Erythroblast (primary cell): ENCODE measurements around the gene PAX8.

Experiments
- DNase-seq, 2 experiments: peaks; one replicate each; lab custom pipeline; 2025; lab: John Stamatoyannopoulos, UW
- GATA1 ChIP-seq: IDR thresholded peaks from 2 replicates; pipeline ENCODE4 v1.6.1; 2011; ENCODE audit warnings: low read depth, mild to moderate bottlenecking, control low read depth, low read length, moderate library complexity
- POLR2A ChIP-seq: IDR thresholded peaks from 2 replicates; pipeline ENCODE4 v1.6.1; 2011; ENCODE audit warnings: mild to moderate bottlenecking, low read length

The PAX8 gene

DNA sequence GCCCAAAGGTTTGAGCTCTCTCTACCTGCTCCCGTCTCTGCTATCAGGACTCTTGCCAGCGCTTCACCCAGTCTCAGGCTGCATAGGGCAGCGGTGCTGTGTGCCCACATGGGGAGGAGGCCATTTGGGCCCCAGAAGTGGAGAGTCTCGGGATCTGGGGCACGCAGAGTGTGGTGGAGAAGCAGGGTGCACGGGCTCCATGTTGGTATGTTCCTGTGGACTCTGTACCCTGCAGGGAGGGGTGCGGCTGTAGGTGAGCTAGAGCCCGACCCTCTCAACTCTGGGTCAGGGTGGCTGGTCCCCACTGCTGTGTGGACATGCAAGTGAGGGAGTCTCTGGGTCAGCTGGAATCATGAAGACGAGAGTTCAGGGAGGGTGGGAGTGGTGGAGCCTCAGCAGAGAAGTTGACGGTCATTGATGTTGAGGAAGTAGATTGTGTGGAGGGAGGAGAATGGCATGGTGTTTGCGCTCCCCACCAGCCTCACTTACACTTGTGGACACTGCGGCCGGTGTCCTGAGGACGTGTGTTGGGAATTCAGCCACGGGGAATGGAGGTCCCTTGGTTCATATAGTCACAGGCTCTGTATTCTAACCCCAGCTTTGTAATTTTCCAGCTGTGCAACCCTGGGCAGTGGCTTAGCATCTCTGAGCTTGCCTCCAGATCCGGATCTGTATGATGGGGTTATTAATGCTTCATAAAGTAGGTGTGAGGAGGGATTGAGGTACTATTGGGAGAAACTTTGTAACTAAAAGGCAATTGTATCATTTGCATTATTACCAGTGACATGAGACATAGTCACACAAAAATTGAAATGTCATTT, 105.8 kb downstream of the PAX8 start:
- DNase-seq, result no peak
- no peak for TF ChIP-seq GATA1
- TF ChIP-seq POLR2A, result no peak

DNA sequence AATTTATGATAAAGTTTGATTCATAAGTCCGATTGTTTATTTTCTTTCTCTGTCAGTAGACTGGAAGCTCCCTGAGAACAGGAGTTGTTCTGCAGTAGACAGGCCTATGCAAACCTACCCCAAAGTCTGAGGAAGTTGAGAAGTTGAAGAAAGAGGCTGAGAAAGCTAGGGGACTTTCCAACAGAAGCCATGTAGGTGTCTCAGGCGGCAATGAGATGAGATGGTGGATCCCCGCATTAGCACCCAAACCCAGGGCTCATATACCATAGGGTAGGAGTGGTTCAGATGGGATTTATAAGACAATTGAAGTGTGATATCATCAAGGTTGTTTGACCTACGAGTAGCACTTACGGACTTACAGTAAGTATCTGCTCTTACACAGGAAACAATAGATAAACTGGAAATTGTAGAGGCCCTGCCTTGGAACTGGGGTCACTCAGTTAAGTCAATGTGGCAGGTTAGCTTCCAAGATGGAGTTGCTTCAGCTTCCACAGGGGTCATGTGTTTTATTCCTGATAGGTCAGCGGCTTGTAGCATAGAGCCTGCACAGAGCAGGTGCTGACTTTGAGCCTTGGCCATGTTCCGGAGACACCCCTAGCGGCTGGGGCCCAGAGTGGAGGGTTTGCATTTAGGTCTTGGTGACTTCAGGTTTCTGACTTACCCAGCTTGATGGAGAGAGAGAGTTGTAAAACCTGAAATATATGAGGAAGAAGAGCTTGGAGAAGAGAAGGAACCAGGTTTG, 107.2 kb downstream of the PAX8 start:
- TF ChIP-seq GATA1 (no peak), POLR2A (no peak)
- peak in 1 of 2 experiments; percentile 5 for DNase-seq

DNA sequence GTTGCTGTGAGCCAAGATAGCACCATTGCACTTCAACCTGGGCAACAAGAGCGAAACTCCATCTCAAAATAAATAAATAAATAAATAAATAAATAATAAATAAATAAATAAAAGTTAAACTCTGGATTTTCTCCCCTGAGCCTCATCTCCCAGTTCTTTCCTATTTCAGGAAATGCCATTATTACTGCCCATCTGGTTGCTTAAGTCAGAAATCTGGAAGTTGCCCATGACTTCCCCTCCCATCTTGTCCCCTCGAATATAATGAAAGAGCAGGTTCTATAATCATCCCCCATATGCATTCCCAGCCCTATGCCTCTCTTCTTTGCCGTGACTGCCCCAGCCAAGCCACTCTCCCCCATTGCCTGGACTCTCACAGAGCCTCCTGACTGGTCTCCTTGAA, 109.1 kb downstream of the PAX8 start:
- DNase-seq, result no peak
- no peak for TF ChIP-seq GATA1
- TF ChIP-seq POLR2A, result no peak

DNA sequence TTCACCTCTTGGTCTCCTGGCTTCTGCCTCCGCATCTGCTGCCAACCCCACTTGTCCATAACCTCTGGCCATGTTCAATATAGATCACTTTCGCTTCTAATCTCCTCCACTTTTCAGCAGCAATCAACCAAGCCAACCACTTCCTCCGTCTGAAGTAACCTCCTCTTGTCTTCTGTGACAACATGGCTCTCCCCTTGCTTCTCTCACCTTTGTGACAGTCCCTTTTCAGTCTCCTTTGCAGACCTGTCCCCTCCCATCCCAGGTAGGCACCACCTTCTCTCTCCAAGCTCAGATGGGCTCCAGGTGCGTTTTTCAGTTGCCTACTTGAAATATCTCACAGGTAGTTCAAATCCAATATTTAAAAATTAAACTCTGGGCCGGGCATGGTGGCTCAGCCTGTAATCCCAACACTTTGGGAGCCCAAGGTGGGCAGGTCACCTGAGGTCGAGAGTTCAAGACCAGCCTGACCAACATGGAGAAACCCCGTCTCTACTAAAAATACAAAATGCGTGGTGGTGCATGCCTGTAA, 109.7 kb downstream of the PAX8 start:
- TF ChIP-seq GATA1 (no peak), POLR2A (no peak)
- DNase-seq, result no peak

DNA sequence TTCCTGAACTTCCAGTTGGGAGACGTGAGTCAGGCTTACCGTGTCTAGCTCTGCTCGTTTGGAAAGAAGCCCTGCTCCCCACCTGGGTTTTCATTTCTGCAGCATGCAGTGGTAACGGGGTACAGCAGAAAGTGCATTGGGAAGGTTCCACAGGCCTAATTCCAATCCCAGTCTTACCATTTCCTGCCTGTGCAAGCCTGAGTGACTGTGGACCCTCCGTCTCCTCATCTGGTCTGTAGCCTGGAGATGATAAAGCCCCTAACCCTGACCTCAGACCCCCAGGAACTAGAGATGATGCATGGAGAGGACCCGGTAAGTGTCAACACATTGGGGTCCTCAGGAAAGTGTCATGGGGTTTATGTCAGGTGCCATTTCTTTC, 110.8 kb downstream of the PAX8 start:
- no peak for TF ChIP-seq POLR2A
- no peak for TF ChIP-seq GATA1
- DNase-seq, result no peak

DNA sequence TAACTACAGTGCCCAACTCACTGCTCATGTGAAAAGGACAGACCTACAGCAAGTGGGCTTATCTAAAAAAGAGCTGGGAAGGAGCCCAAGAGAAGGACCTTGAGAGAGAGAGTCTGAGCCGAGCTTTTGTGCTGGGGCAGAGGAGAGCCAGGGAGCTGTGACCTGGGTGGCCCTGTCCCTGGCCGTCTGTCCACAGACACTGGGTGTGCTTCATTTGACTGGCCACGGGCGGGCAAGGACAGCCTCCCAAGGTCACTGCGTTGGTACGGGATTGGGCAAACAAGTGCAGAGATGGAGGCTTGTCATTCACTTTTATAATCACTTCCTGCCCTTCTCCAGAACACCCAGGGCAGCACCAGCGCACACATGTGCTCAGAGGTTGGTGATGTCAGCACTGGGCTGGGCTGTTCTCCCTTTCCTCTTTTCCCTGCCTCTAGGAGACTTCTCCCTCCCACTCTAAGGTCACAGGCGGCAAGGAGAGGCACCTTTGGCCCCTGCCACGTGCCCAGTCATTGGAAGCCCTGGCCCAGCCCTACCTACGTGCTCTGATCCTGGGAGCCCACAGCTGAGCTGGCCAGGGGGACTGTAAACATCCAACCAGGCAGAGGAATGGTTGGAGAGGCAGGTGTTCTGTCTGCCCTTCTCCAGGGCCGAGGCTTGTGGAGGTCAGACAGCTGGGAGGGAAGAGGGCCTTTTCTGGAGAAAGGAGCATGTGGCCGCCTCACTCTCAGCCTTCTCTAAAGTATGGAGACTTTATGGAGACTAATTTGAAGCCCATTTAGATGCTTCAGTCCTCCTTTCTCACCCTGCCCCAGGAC, 111.4 kb downstream of the PAX8 start:
- TF ChIP-seq POLR2A (no peak), GATA1 (no peak)
- DNase-seq, result no peak

DNA sequence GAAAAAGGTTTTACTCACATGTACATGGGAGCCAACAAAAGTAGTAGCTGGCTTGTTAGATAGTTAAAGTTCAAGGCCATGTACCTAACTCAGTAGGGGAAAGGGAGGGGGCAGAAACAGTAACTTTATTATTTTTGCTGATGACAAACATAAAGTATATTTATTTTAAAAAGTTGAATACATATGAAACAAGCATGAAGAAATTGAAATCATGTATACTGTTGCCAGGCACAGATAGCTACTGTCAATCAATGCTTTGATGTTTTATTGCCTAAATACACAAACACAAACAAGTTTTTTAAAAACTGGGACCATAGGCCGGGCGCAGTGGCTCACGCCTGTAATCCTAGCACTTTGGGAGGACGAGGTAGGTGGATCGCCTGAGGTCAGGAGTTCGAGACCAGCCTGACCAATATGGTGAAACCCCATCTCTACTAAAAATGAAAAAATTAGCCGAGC, 112.5 kb downstream of the PAX8 start:
- no peak for DNase-seq
- TF ChIP-seq POLR2A (no peak), GATA1 (no peak)
